Measurements from ENCODE around the gene RNF112.

Gene RNF112

DNA sequence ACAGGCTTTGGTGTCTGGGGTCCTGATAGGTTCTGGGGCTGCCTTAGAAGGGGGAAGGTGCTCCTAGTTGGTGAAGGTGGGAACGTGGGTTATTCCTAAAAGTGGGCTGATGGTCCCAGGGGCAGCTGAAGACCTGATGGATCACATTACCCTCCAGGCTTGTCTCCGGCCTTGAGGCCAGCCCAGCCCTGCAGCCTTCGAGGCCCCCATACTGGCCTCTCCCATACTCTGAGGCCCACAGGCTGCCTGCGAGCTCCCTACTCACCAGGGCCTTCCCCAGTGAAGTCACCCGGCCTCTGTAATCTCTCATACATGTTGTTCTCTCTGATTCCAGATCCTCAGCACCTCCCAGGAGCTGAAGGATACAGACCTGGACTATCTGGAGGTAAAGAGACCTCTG lies 2.7 kb downstream of the RNF112 start:
- CTCF ChIA-PET: interaction anchor here (1.0 to 1.1 kb wide), 2 partner anchors 8 to 51 kb away, joined by 3 to 5 read pairs; partner anchors contain the start of gene B9D1
- Histone ChIP-seq H3K27ac (ENCODE audit: extremely low read depth, low read depth, low read length) (no peak overlapping the region), H3K4me1 (ENCODE audit: control insufficient read depth, insufficient read depth, low read length) (no peaks in the 10 kb centered on the region), H3K4me3 (ENCODE audit: low read depth, low read length) (no peak overlapping the region), H3K36me3 (ENCODE audit: control insufficient read depth in 2 of 2, insufficient read depth in 1 of 2, low read length in 2 of 2) (no peaks in the 10 kb centered on the region), H3K9me3 (ENCODE audit: control insufficient read depth, insufficient read depth, low read depth, low read length) (no peaks in the 10 kb centered on the region)
- no peak for TF ChIP-seq ZNF514 (tag by site-specific recombination; IDR thresholded peaks at IDR 0.05)
- TF ChIP-seq ZNF169 (tag by site-specific recombination; IDR thresholded peaks at IDR 0.05): no peak
- no peak for TF ChIP-seq ZNF664 (tag by site-specific recombination; IDR thresholded peaks at IDR 0.05)
- no peak for TF ChIP-seq ZNF621 (tag by site-specific recombination; IDR thresholded peaks at IDR 0.05)
- no peak for TF ChIP-seq ZNF433 (tag by site-specific recombination; IDR thresholded peaks at IDR 0.05; ENCODE audit: low read depth)
- no peak for TF ChIP-seq ZNF561 (tag by site-specific recombination; IDR thresholded peaks at IDR 0.05; ENCODE audit: borderline replicate concordance)
- TF ChIP-seq MYNN (tag by site-specific recombination; IDR thresholded peaks at IDR 0.05; ENCODE audit: borderline replicate concordance): no peak
- no peak for TF ChIP-seq ZNF335 (tag by site-specific recombination; conservative IDR thresholded peaks at IDR 0.05)
- no peak for TF ChIP-seq ZNF175 (tag by site-specific recombination; IDR thresholded peaks at IDR 0.05)
- TF ChIP-seq ZNF184 (tag by site-specific recombination; IDR thresholded peaks at IDR 0.05): no peak
- TF ChIP-seq ZSCAN30 (tag by site-specific recombination; IDR thresholded peaks at IDR 0.05): no peak
- no peak for TF ChIP-seq KLF8 (tag by site-specific recombination; IDR thresholded peaks at IDR 0.05)
- TF ChIP-seq BCL11B (tag by site-specific recombination; IDR thresholded peaks at IDR 0.05; ENCODE audit: low read depth): no peak
- TF ChIP-seq, protein P1, sequence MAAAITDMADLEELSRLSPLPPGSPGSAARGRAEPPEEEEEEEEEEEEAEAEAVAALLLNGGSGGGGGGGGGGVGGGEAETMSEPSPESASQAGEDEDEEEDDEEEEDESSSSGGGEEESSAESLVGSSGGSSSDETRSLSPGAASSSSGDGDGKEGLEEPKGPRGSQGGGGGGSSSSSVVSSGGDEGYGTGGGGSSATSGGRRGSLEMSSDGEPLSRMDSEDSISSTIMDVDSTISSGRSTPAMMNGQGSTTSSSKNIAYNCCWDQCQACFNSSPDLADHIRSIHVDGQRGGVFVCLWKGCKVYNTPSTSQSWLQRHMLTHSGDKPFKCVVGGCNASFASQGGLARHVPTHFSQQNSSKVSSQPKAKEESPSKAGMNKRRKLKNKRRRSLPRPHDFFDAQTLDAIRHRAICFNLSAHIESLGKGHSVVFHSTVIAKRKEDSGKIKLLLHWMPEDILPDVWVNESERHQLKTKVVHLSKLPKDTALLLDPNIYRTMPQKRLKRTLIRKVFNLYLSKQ (tag by site-specific recombination; IDR thresholded peaks at IDR 0.05; ENCODE audit: borderline replicate concordance): no peak
- TF ChIP-seq, protein P2, sequence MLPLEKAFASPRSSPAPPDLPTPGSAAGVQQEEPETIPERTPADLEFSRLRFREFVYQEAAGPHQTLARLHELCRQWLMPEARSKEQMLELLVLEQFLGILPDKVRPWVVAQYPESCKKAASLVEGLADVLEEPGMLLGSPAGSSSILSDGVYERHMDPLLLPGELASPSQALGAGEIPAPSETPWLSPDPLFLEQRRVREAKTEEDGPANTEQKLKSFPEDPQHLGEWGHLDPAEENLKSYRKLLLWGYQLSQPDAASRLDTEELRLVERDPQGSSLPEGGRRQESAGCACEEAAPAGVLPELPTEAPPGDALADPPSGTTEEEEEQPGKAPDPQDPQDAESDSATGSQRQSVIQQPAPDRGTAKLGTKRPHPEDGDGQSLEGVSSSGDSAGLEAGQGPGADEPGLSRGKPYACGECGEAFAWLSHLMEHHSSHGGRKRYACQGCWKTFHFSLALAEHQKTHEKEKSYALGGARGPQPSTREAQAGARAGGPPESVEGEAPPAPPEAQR (tag by site-specific recombination; IDR thresholded peaks at IDR 0.05): no peak
- no peak for TF ChIP-seq ZNF707 (tag by site-specific recombination; IDR thresholded peaks at IDR 0.05)
- no peak for TF ChIP-seq ZNF404 (tag by site-specific recombination; IDR thresholded peaks at IDR 0.05)
- no peak for TF ChIP-seq ZNF157 (tag by site-specific recombination; IDR thresholded peaks at IDR 0.05)
- POLR2A ChIA-PET: interaction anchor here (0.6 kb wide), 1 partner anchor 167 kb away, joined by 7 read pairs; no protein-coding TSS in a partner anchor

DNA sequence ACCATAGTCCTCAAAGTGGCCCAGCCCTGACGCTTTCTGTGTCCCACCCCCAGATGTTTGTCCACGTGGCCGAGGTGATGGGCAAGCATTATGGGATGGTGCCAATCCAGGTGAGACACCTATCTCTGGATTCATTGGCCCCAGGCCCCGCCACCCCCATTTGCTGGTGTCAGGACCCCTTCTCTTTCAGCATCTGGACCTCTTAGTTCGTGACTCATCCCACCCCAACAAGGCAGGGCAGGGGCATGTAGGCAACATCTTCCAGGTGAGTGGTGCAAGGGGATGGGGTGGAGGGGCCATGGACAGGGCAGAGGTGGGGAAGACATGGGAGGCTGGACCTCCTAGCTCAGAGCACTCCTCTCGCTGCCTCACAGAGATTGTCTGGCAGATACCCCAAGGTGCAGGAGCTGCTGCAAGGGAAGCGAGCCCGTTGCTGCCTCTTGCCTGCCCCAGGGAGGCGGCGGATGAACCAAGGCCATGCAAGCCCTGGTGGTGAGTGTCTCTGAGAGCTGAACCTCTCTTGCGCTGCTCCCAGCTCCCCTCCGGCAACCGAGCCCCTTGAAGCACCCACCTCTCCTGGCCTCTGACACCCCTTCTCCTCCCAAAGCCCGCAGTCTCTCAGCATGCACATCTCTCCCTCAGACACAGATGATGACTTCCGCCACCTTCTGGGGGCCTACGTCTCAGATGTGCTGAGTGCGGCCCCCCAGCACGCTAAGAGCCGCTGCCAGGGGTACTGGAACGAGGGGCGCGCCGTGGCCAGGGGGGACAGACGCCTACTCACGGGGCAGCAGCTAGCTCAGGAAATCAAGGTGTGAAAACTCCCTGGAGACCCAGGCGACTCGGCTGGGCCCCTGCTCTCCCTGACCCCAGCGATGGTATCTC lies 3.6 kb downstream of the RNF112 start:
- Histone ChIP-seq H3K4me1 (ENCODE audit: control insufficient read depth, insufficient read depth, low read length) (no peaks in the 10 kb centered on the region), H3K9me3 (ENCODE audit: control insufficient read depth, insufficient read depth, low read depth, low read length) (no peaks in the 10 kb centered on the region), H3K27ac (ENCODE audit: extremely low read depth, low read depth, low read length) (no peak overlapping the region), H3K4me3 (ENCODE audit: low read depth, low read length) (no peak overlapping the region), H3K36me3 (ENCODE audit: control insufficient read depth in 2 of 2, insufficient read depth in 1 of 2, low read length in 2 of 2) (no peaks in the 10 kb centered on the region)
- ChIA-PET POLR2A (no interaction called here), CTCF (no interaction called here)
- TF ChIP-seq ZNF843 (tag by site-specific recombination; IDR thresholded peaks at IDR 0.05) (no peak), ZNF621 (tag by site-specific recombination; IDR thresholded peaks at IDR 0.05) (no peak), ZNF223 (tag by site-specific recombination; IDR thresholded peaks at IDR 0.05) (no peak), ZNF792 (tag by site-specific recombination; IDR thresholded peaks at IDR 0.05) (no peak), ZSCAN30 (tag by site-specific recombination; IDR thresholded peaks at IDR 0.05) (no peak), PRDM1 (tag by site-specific recombination; IDR thresholded peaks at IDR 0.05) (no peak), ZNF571 (tag by site-specific recombination; IDR thresholded peaks at IDR 0.05) (no peak), ZNF404 (tag by site-specific recombination; IDR thresholded peaks at IDR 0.05) (no peak)
- TF ChIP-seq, protein P3, sequence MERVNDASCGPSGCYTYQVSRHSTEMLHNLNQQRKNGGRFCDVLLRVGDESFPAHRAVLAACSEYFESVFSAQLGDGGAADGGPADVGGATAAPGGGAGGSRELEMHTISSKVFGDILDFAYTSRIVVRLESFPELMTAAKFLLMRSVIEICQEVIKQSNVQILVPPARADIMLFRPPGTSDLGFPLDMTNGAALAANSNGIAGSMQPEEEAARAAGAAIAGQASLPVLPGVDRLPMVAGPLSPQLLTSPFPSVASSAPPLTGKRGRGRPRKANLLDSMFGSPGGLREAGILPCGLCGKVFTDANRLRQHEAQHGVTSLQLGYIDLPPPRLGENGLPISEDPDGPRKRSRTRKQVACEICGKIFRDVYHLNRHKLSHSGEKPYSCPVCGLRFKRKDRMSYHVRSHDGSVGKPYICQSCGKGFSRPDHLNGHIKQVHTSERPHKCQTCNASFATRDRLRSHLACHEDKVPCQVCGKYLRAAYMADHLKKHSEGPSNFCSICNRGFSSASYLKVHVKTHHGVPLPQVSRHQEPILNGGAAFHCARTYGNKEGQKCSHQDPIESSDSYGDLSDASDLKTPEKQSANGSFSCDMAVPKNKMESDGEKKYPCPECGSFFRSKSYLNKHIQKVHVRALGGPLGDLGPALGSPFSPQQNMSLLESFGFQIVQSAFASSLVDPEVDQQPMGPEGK (tag by site-specific recombination; IDR thresholded peaks at IDR 0.05): no peak

All from HEK293 (cell line).